Activated CD8-positive, alpha-beta T cell treated with anti-CD3 and anti-CD28 coated beads for 36 hours (primary cell): ENCODE measurements around the gene PDIA2. TPM values are rescaled to one million over a fixed set of nuclear protein-coding genes. Genes with fewer than 3 reads are reported as not detected.

Source experiments
- ATAC-seq: fragments of 200-7000 bp; cut with Tn5 transposase; one replicate; pipeline ENCODE4 v1.10.0; 2021; ENCODE audit warnings: mild to moderate bottlenecking, moderate library complexity
- CTCF ChIA-PET: fragments of 350-600 bp; sonication (Branson Sonifier 250); formaldehyde crosslinking; loops from one replicate; lab custom pipeline; 2021; ENCODE audit warnings: antibody characterized with exemption; lab: Charles Lee
- POLR2A ChIA-PET: fragments of 350-600 bp; sonication (Branson Sonifier 250); formaldehyde crosslinking; loops from one replicate; lab custom pipeline; 2021; ENCODE audit warnings: antibody characterized with exemption; lab: Charles Lee
- DNase-seq: peaks from one replicate; pipeline ENCODE4 v3.0.0-alpha.2; 2020
- H3K27ac Mint-ChIP-seq: one replicate; pipeline ENCODE4 v1.8.0; 2021; ENCODE audit warnings: mild to moderate bottlenecking, mixed read lengths
- H3K27me3 Mint-ChIP-seq: one replicate; pipeline ENCODE4 v1.8.0; 2021; ENCODE audit warnings: mixed read lengths
- H3K36me3 Mint-ChIP-seq: one replicate; pipeline ENCODE4 v1.8.0; 2021; ENCODE audit warnings: low read depth, mixed read lengths
- H3K4me1 Mint-ChIP-seq: one replicate; pipeline ENCODE4 v1.8.0; 2021; ENCODE audit warnings: low read depth, mixed read lengths
- H3K4me3 Mint-ChIP-seq: one replicate; pipeline ENCODE4 v1.8.0; 2021; ENCODE audit warnings: mild to moderate bottlenecking, moderate library complexity, mixed read lengths
- H3K9me3 Mint-ChIP-seq: one replicate; pipeline ENCODE4 v1.8.0; 2021; ENCODE audit warnings: mixed read lengths
- CTCF ChIP-seq: fragments of 200-600 bp; IDR thresholded peaks from one replicate; pipeline ENCODE4 v1.8.0; 2022; ENCODE audit warnings: antibody characterized with exemption, mild to moderate bottlenecking
- intact Hi-C: fragments of 100-400 bp; cut with micrococcal nuclease; formaldehyde crosslinking; loops from one replicate; pipeline ENCODE4 v1.10.0; 2022
- total RNA-seq, 2 experiments: library from RNA; stranded (reverse); gene quantifications; one replicate each; pipeline ENCODE4 v1.2.3, GENCODE V29; 2021

The PDIA2 gene
- total RNA-seq, 2 experiments from 2014 or later: not detected

- no peak for DNase-seq
- no peak overlapping the region for H3K4me3 Mint-ChIP-seq
- intact Hi-C loops: no loop called here
- H3K27me3 Mint-ChIP-seq: no peaks in the 10 kb centered on the region
- H3K36me3 Mint-ChIP-seq: peaks cover 6% of the 10 kb centered on the region
- H3K4me1 Mint-ChIP-seq: peaks cover 62% of the 10 kb centered on the region
- no peak for ATAC-seq
- no peaks in the 10 kb centered on the region for H3K9me3 Mint-ChIP-seq
- TF ChIP-seq CTCF: no peak
- POLR2A ChIA-PET: interaction anchor here (1.2 kb wide), 1 partner anchor 12 kb away, joined by 4 read pairs; no protein-coding TSS in a partner anchor
- CTCF ChIA-PET: interaction anchor here (0.8 kb wide), 1 partner anchor 219 kb away, joined by 3 read pairs; no protein-coding TSS in a partner anchor
- H3K27ac Mint-ChIP-seq: no peak overlapping the region
Observed at GRCh38 chr16:336269-336668, 53.3 kb downstream of the PDIA2 start.

Other genes with a start within 250 kb of the PDIA2 start
- gene POLR3K, start 229.6 kb upstream of the PDIA2 start, total RNA-seq: 10 to 100 TPM; 51.3 to 52.6 TPM
- 10 to 100 TPM; 39.4 to 39.7 TPM for gene SNRNP25, start 229.3 kb upstream of the PDIA2 start, total RNA-seq
- gene RHBDF1, start 210.5 kb upstream of the PDIA2 start, total RNA-seq: under 1 TPM in 1 of 2 experiments, not detected in 1; 0.61 TPM
- gene MPG, start 204.9 kb upstream of the PDIA2 start, total RNA-seq: 10 to 100 TPM; 51.7 to 54.2 TPM
- gene NPRL3, start 144.5 kb upstream of the PDIA2 start, total RNA-seq: 10 to 100 TPM; 40.7 to 40.9 TPM
- not detected for gene HBZ, start 130.5 kb upstream of the PDIA2 start, total RNA-seq
- gene HBM, start 117.2 kb upstream of the PDIA2 start, total RNA-seq: not detected
- not detected for gene HBA2, start 110.3 kb upstream of the PDIA2 start, total RNA-seq
- gene HBA1, start 106.5 kb upstream of the PDIA2 start, total RNA-seq: not detected
- gene HBQ1, start 102.7 kb upstream of the PDIA2 start, total RNA-seq: 1 to 10 TPM; 2.2 to 3.2 TPM
- gene LUC7L, start 53.7 kb upstream of the PDIA2 start, total RNA-seq: 10 to 100 TPM; 68.0 to 72.8 TPM
- gene FAM234A, start 48.3 kb upstream of the PDIA2 start, total RNA-seq: 10 to 100 TPM; 18.3 to 21.5 TPM
- gene RGS11, start 7.2 kb upstream of the PDIA2 start, total RNA-seq: not detected
- not detected for gene ARHGDIG, start 2.6 kb upstream of the PDIA2 start, total RNA-seq
- 10 to 100 TPM; 24.1 to 24.9 TPM for gene AXIN1, start 69.6 kb downstream of the PDIA2 start, total RNA-seq
- 10 to 100 TPM; 95.0 to 98.2 TPM for gene MRPL28, start 87.4 kb downstream of the PDIA2 start, total RNA-seq
- 10 to 100 TPM; 21.9 to 24.8 TPM for gene PGAP6, start 98.8 kb downstream of the PDIA2 start, total RNA-seq
- 10 to 100 TPM; 22.9 to 24.2 TPM for gene NME4, start 114.0 kb downstream of the PDIA2 start, total RNA-seq
- gene DECR2, start 118.7 kb downstream of the PDIA2 start, total RNA-seq: 1 to 10 TPM; 9.7 to 10.0 TPM
- gene RAB11FIP3, start 142.5 kb downstream of the PDIA2 start, total RNA-seq: 10 to 100 TPM; 18.7 to 20.4 TPM
- gene CAPN15, start 244.5 kb downstream of the PDIA2 start, total RNA-seq: 10 to 100 TPM; 76.4 to 81.2 TPM